H9 (cell line): ENCODE data around the gene CYP19A1. TPM values are rescaled to one million over a fixed set of nuclear protein-coding genes. Genes with fewer than 3 reads are reported as not detected.
A peak's percentile ranks its signal among the peaks of the same experiment; 100 is the strongest.

Experiments used
- DNase-seq: peaks from one replicate; pipeline ENCODE4 v3.0.0-alpha.2; 2017
- H2AFZ ChIP-seq: one replicate; pipeline ENCODE4 v1.6.1; 2013; ENCODE audit warnings: mild to moderate bottlenecking, low read length, control low read depth, moderate library complexity
- H2AK5ac ChIP-seq: 2 replicates; pipeline ENCODE4 v1.6.1; 2013; ENCODE audit warnings: low read length, control low read depth, mixed read lengths; ENCODE audit not compliant: insufficient read length
- H2BK120ac ChIP-seq: one replicate; pipeline ENCODE4 v1.6.1; 2013; ENCODE audit warnings: low read depth, mild to moderate bottlenecking, low read length, control low read depth, inconsistent platforms; ENCODE audit not compliant: poor library complexity, severe bottlenecking
- H2BK12ac ChIP-seq: 2 replicates; pipeline ENCODE4 v1.6.1; 2013; ENCODE audit warnings: low read length, control low read depth, mixed read lengths, low read depth; ENCODE audit not compliant: insufficient read length
- H2BK15ac ChIP-seq: 2 replicates; pipeline ENCODE4 v1.6.1; 2013; ENCODE audit warnings: low read depth, low read length, control low read depth
- H2BK20ac ChIP-seq: one replicate; pipeline ENCODE4 v1.6.1; 2013; ENCODE audit warnings: low read depth, mild to moderate bottlenecking, low read length, control low read depth, inconsistent platforms; ENCODE audit not compliant: poor library complexity, severe bottlenecking
- H2BK5ac ChIP-seq: 2 replicates; pipeline ENCODE4 v1.6.1; 2013; ENCODE audit warnings: low read length, control low read depth, mixed read lengths; ENCODE audit not compliant: insufficient read length
- H3K14ac ChIP-seq: 2 replicates; pipeline ENCODE4 v1.6.1; 2013; ENCODE audit warnings: low read length, control low read depth; ENCODE audit not compliant: insufficient read depth
- H3K18ac ChIP-seq: 2 replicates; pipeline ENCODE4 v1.6.1; 2013; ENCODE audit warnings: low read depth, mild to moderate bottlenecking, mixed read lengths, low read length, control low read depth; ENCODE audit not compliant: insufficient read length
- H3K23ac ChIP-seq: 2 replicates; pipeline ENCODE4 v1.6.1; 2013; ENCODE audit warnings: low read length, control low read depth, mixed read lengths, low read depth; ENCODE audit not compliant: insufficient read length
- H3K23me2 ChIP-seq: 2 replicates; pipeline ENCODE4 v1.6.1; 2013; ENCODE audit warnings: low read depth, mild to moderate bottlenecking, mixed read lengths, low read length, control low read depth; ENCODE audit not compliant: insufficient read length, poor library complexity, severe bottlenecking
- H3K27ac ChIP-seq: 2 replicates; pipeline ENCODE4 v1.5.1; 2013; ENCODE audit warnings: low read length, control low read depth, mixed read lengths, low read depth; ENCODE audit not compliant: insufficient read length
- H3K27me3 ChIP-seq: 2 replicates; pipeline ENCODE4 v1.6.1; 2013; ENCODE audit warnings: low read length, control low read depth, inconsistent platforms; ENCODE audit not compliant: insufficient read depth
- H3K4ac ChIP-seq: 2 replicates; pipeline ENCODE4 v1.6.1; 2013; ENCODE audit warnings: low read depth, mild to moderate bottlenecking, control low read depth, inconsistent platforms, low read length, moderate library complexity
- H3K4me1 ChIP-seq: 2 replicates; pipeline ENCODE4 v1.6.1; 2013; ENCODE audit warnings: low read length, control low read depth, inconsistent platforms; ENCODE audit not compliant: insufficient read depth
- H3K4me2 ChIP-seq: 2 replicates; pipeline ENCODE4 v1.6.1; 2013; ENCODE audit warnings: low read length, control low read depth, mixed read lengths; ENCODE audit not compliant: insufficient read length, insufficient read depth
- H3K56ac ChIP-seq: 2 replicates; pipeline ENCODE4 v1.6.1; 2013; ENCODE audit warnings: low read depth, mild to moderate bottlenecking, mixed read lengths, low read length, control low read depth; ENCODE audit not compliant: insufficient read length
- H3K79me1 ChIP-seq: 2 replicates; pipeline ENCODE4 v1.6.1; 2013; ENCODE audit warnings: low read depth, mild to moderate bottlenecking, moderate library complexity, low read length, control low read depth, inconsistent platforms; ENCODE audit not compliant: insufficient read depth, poor library complexity, severe bottlenecking
- H3K79me2 ChIP-seq: 2 replicates; pipeline ENCODE4 v1.6.1; 2013; ENCODE audit warnings: low read length, control low read depth, inconsistent platforms; ENCODE audit not compliant: insufficient read depth
- H3K9ac ChIP-seq: 2 replicates; pipeline ENCODE4 v1.6.1; 2013; ENCODE audit warnings: low read length, control low read depth, mixed read lengths; ENCODE audit not compliant: insufficient read length; ENCODE audit errors: extremely low read depth
- H3K9me3 ChIP-seq: one replicate; pipeline ENCODE4 v1.6.1; 2013; ENCODE audit warnings: low read depth, low read length, inconsistent platforms; ENCODE audit not compliant: control insufficient read depth
- H3T11ph ChIP-seq: one replicate; pipeline ENCODE4 v1.6.1; 2013; ENCODE audit warnings: mild to moderate bottlenecking, low read length, control low read depth, inconsistent platforms
- H4K20me1 ChIP-seq: one replicate; pipeline ENCODE4 v1.6.1; 2013; ENCODE audit not compliant: control insufficient read depth, insufficient read length, insufficient read depth
- H4K5ac ChIP-seq: 2 replicates; pipeline ENCODE4 v1.6.1; 2013; ENCODE audit warnings: low read depth, mild to moderate bottlenecking, mixed read lengths, low read length, control low read depth; ENCODE audit not compliant: insufficient read length
- H4K8ac ChIP-seq: replicated peaks from 2 replicates; pipeline ENCODE4 v1.6.1; 2013; ENCODE audit warnings: low read length, control low read depth, mixed read lengths, low read depth; ENCODE audit not compliant: insufficient read length
- H4K91ac ChIP-seq: 2 replicates; pipeline ENCODE4 v1.6.1; 2013; ENCODE audit warnings: low read depth, mild to moderate bottlenecking, moderate library complexity, mixed read lengths, low read length, control low read depth; ENCODE audit not compliant: insufficient read length
- H3K27ac Mint-ChIP-seq, 3 experiments: 2 replicates in 2 of 3; 3 replicates in 1 of 3; pipeline ENCODE4 v1.8.0; 2020 to 2021; ENCODE audit warnings: mixed read lengths in 3 of 3, mild to moderate bottlenecking in 1 of 3, moderate library complexity in 1 of 3
- H3K27me3 Mint-ChIP-seq: 2 replicates; pipeline ENCODE4 v1.8.0; 2021; ENCODE audit warnings: low read depth, mild to moderate bottlenecking, moderate library complexity, mixed read lengths
- H3K36me3 Mint-ChIP-seq, 3 experiments: 2 replicates in 2 of 3; 3 replicates in 1 of 3; pipeline ENCODE4 v1.8.0; 2020 to 2021; ENCODE audit warnings: low read depth in 3 of 3, mixed read lengths in 3 of 3; ENCODE audit not compliant: insufficient read depth in 1 of 3
- H3K4me1 Mint-ChIP-seq, 2 experiments: 2 replicates each; pipeline ENCODE4 v1.8.0; 2020; ENCODE audit warnings: mixed read lengths in 2 of 2
- H3K4me3 Mint-ChIP-seq, 2 experiments: 2 replicates in 1 of 2; 3 replicates in 1 of 2; pipeline ENCODE4 v1.8.0; 2020 to 2021; ENCODE audit warnings: mild to moderate bottlenecking in 2 of 2, mixed read lengths in 2 of 2, moderate library complexity in 1 of 2
- H3K9me3 Mint-ChIP-seq, 2 experiments: 2 replicates in 1 of 2; 3 replicates in 1 of 2; pipeline ENCODE4 v1.8.0; 2020; ENCODE audit warnings: mild to moderate bottlenecking in 2 of 2, mixed read lengths in 2 of 2, moderate library complexity in 1 of 2
- CTCF ChIP-seq: fragments of 200-600 bp; sonication (generic); conservative IDR thresholded peaks from 3 replicates; pipeline ENCODE4 v1.8.0; 2021; ENCODE audit warnings: antibody characterized with exemption, mild to moderate bottlenecking
- WGBS: extraction: QIAGEN DNeasy Blood & Tissue Kit; methylation state at CpG from one replicate; pipeline ENCODE4 v1.1.7; 2013; ENCODE audit warnings: missing lambda C conversion rate, low lambda C conversion rate, mixed read lengths; ENCODE audit not compliant: insufficient read length; ENCODE audit errors: extremely low coverage; 5-methylcytosine and 5-hydroxymethylcytosine counted together
- total RNA-seq: library from RNA; stranded (reverse); gene quantifications from 2 replicates; pipeline ENCODE4 v1.2.1, GENCODE V29; 2021

Gene CYP19A1
- total RNA-seq, 1 experiment from 2014 or later, result not detected

GRCh38 chr15:51380999-51381806 is 42.8 kb upstream of the CYP19A1 start:
- Mint-ChIP-seq H3K27me3 (peaks cover 3% of the 10 kb centered on the region; the same call in 1 of the 2 replicates), H3K27ac (no peak overlapping the region), H3K4me1 (peaks cover 4 to 7% of the 10 kb centered on the region in 2 experiments), H3K4me3 (no peak overlapping the region), H3K36me3 (no peaks in the 10 kb centered on the region), H3K9me3 (no peaks in the 10 kb centered on the region)
- H3K23me2 ChIP-seq, result no peaks in the 10 kb centered on the region
- H3K9me3 ChIP-seq, result no peaks in the 10 kb centered on the region
- no peak overlapping the region for H2BK5ac ChIP-seq
- H2AK5ac ChIP-seq, result no peak overlapping the region
- H2BK12ac ChIP-seq, result no peak overlapping the region
- H4K5ac ChIP-seq, result no peak overlapping the region
- no peak overlapping the region for H3K9ac ChIP-seq
- H4K91ac ChIP-seq, result no peak overlapping the region
- peak; percentile 95 for TF ChIP-seq CTCF
- H3K4me1 ChIP-seq, result no peaks in the 10 kb centered on the region
- H3K27ac ChIP-seq, result no peak overlapping the region
- no peak overlapping the region for H3K4me2 ChIP-seq
- no peak overlapping the region for H3K23ac ChIP-seq
- H2BK120ac ChIP-seq, result no peak overlapping the region
- DNase-seq, result peak; percentile 72
- H3K79me2 ChIP-seq, result no peaks in the 10 kb centered on the region
- WGBS, result no CpG with 5 or more reads among the region's 14 CpGs
- H3K18ac ChIP-seq, result no peak overlapping the region
- H3T11ph ChIP-seq, result no peak overlapping the region
- no peaks in the 10 kb centered on the region for H3K79me1 ChIP-seq
- no peak overlapping the region for H2AFZ ChIP-seq
- H4K20me1 ChIP-seq, result no peaks in the 10 kb centered on the region
- no peak overlapping the region for H2BK15ac ChIP-seq
- no peak overlapping the region for H3K14ac ChIP-seq
- no peak overlapping the region for H3K4ac ChIP-seq
- no peak overlapping the region for H2BK20ac ChIP-seq
- no peaks in the 10 kb centered on the region for H3K27me3 ChIP-seq
- H4K8ac ChIP-seq, result no peak overlapping the region
- H3K56ac ChIP-seq, result no peak overlapping the region
